CD14-positive monocyte (primary cell): ENCODE results near the gene CD33. TPM values are rescaled to one million over a fixed set of nuclear protein-coding genes. Genes with fewer than 3 reads are reported as not detected.

ENCODE experiments used
- DNase-seq, 3 donors: peaks; one replicate each; pipeline ENCODE4 v3.0.0-alpha.2; 2011 to 2022
- H2AFZ ChIP-seq: 2 replicates; pipeline ENCODE4 v1.6.0; 2012; ENCODE audit warnings: mild to moderate bottlenecking, low read depth, low read length, inconsistent platforms; ENCODE audit not compliant: insufficient read depth, poor library complexity, severe bottlenecking
- H3K27ac ChIP-seq, 2 donors: 1 replicate in 1 of 2; 2 replicates in 1 of 2; pipeline ENCODE4 v1.5.1; 2012 to 2013; ENCODE audit warnings: low read length in 2 of 2, control low read depth in 1 of 2, inconsistent platforms in 1 of 2, low read depth in 1 of 2, mild to moderate bottlenecking in 1 of 2
- H3K27me3 ChIP-seq, 2 donors: one replicate each; pipeline versions ENCODE4 v1.6.0 to v1.6.1; 2011 to 2013; ENCODE audit warnings: low read length in 2 of 2; ENCODE audit not compliant: control insufficient read depth in 2 of 2, insufficient read depth in 2 of 2
- H3K36me3 ChIP-seq, 2 donors: replicated peaks in 1 of 2; 1 replicate in 1 of 2; 2 replicates in 1 of 2; pipeline versions ENCODE4 v1.5.1 to v1.6.1; 2012 to 2013; ENCODE audit warnings: low read length in 2 of 2, control low read depth in 1 of 2, inconsistent platforms in 1 of 2, mild to moderate bottlenecking in 1 of 2; ENCODE audit not compliant: insufficient read depth in 2 of 2, control insufficient read depth in 1 of 2
- H3K4me1 ChIP-seq, 2 donors: 1 replicate in 1 of 2; 2 replicates in 1 of 2; pipeline versions ENCODE4 v1.5.1 to v1.6.1; 2012 to 2013; ENCODE audit warnings: low read length in 2 of 2, control low read depth in 1 of 2, inconsistent platforms in 1 of 2, mild to moderate bottlenecking in 1 of 2, moderate library complexity in 1 of 2; ENCODE audit not compliant: insufficient read depth in 2 of 2, control insufficient read depth in 1 of 2
- H3K4me2 ChIP-seq: replicated peaks from 2 replicates; pipeline ENCODE3; 2012; ENCODE audit warnings: low read length, moderate library complexity, mild to moderate bottlenecking; ENCODE audit not compliant: poor library complexity, severe bottlenecking; ENCODE audit errors: extremely low read depth
- H3K4me3 ChIP-seq, 3 experiments: fragments of 200-600 bp in 1 of 3; sonication (generic) in 1 of 3; replicated peaks in 1 of 3; 1 replicate in 2 of 3; 2 replicates in 1 of 3; pipeline ENCODE4 v1.5.1; 2011 to 2013; ENCODE audit warnings: low read length in 3 of 3, mild to moderate bottlenecking in 3 of 3, control low read depth in 2 of 3, low read depth in 2 of 3, inconsistent platforms in 1 of 3, moderate library complexity in 1 of 3
- H3K79me2 ChIP-seq: 2 replicates; pipeline ENCODE4 v1.6.0; 2012; ENCODE audit warnings: mild to moderate bottlenecking, control low read depth, inconsistent platforms, low read length, moderate library complexity; ENCODE audit not compliant: insufficient read depth
- H3K9ac ChIP-seq: 2 replicates; pipeline ENCODE4 v1.6.0; 2017; ENCODE audit warnings: low read length, mild to moderate bottlenecking; ENCODE audit not compliant: insufficient read depth, poor library complexity, severe bottlenecking
- H3K9me3 ChIP-seq, 2 donors: replicated peaks in 1 of 2; 1 replicate in 1 of 2; 2 replicates in 1 of 2; pipeline versions ENCODE4 v1.5.1 to v1.6.1; 2012 to 2013; ENCODE audit warnings: low read length in 2 of 2, control low read depth in 1 of 2; ENCODE audit not compliant: control insufficient read depth in 1 of 2, insufficient read depth in 1 of 2
- H4K20me1 ChIP-seq: 2 replicates; pipeline ENCODE4 v1.6.0; 2012; ENCODE audit warnings: mild to moderate bottlenecking, low read length, control low read depth, moderate library complexity; ENCODE audit not compliant: insufficient read depth
- H3K27ac Mint-ChIP-seq, 7 donors: one replicate each; pipeline ENCODE4 v1.8.0; 2020; ENCODE audit warnings: mild to moderate bottlenecking in 7 of 7, mixed read lengths in 7 of 7, moderate library complexity in 6 of 7, inconsistent platforms in 2 of 7
- H3K27me3 Mint-ChIP-seq, 3 donors: one replicate each; pipeline ENCODE4 v1.8.0; 2021 to 2022; ENCODE audit warnings: low read depth in 3 of 3, mild to moderate bottlenecking in 3 of 3, mixed read lengths in 3 of 3, moderate library complexity in 3 of 3, inconsistent platforms in 1 of 3
- H3K36me3 Mint-ChIP-seq, 2 donors: one replicate each; pipeline ENCODE4 v1.8.0; 2020; ENCODE audit warnings: mixed read lengths in 2 of 2, inconsistent platforms in 1 of 2, mild to moderate bottlenecking in 1 of 2
- H3K4me1 Mint-ChIP-seq: one replicate; pipeline ENCODE4 v1.8.0; 2020; ENCODE audit warnings: mild to moderate bottlenecking, mixed read lengths
- H3K4me3 Mint-ChIP-seq, 2 donors: one replicate each; pipeline ENCODE4 v1.8.0; 2020; ENCODE audit warnings: mild to moderate bottlenecking in 2 of 2, mixed read lengths in 2 of 2, moderate library complexity in 1 of 2
- H3K9me3 Mint-ChIP-seq, 7 donors: one replicate each; pipeline ENCODE4 v1.8.0; 2020 to 2022; ENCODE audit warnings: mixed read lengths in 7 of 7, mild to moderate bottlenecking in 6 of 7, moderate library complexity in 6 of 7, inconsistent platforms in 2 of 7
- WGBS: methylation state at CpG from one replicate; pipeline ENCODE4 v1.1.5; 2013; ENCODE audit warnings: missing lambda C conversion rate; ENCODE audit not compliant: insufficient coverage; 5-methylcytosine and 5-hydroxymethylcytosine counted together
- intact Hi-C, 2 donors: fragments of 100-400 bp; cut with micrococcal nuclease; formaldehyde crosslinking; loops; one replicate each; pipeline versions ENCODE4 v1.15.0 to v1.15.1; 2023
- polyA plus RNA-seq, 3 donors: library from polyadenylated mRNA; depleted of rRNA in 1 of 3; unstranded in 2 of 3; stranded (reverse) in 1 of 3; fragments of 300-500 nt in 2 of 3; fragments of >200 nt in 1 of 3; fragmentation: Illumina TruSeq in 2 of 3; gene quantifications; 1 replicate in 2 of 3; 2 replicates in 1 of 3; pipeline ENCODE4 v1.2.3, GENCODE V29; 2012 to 2021
- TF ChIP-seq, protein P1 (sequence below): fragments of 200-600 bp; IDR thresholded peaks from one replicate; pipeline ENCODE4 v1.8.0; 2022; ENCODE audit warnings: antibody characterized with exemption, mild to moderate bottlenecking

Gene CD33
- polyA plus RNA-seq, 3 donors, result 229 to 360 (median 264) TPM

GRCh38 chr19:51256155-51256625 is 31.3 kb downstream of the CD33 start:
- no peak overlapping the region for H2AFZ ChIP-seq
- H3K36me3 Mint-ChIP-seq, result peaks cover under 1 to 3% of the 10 kb centered on the region in 2 donors

GRCh38 chr19:51257471-51257870 is 32.6 kb downstream of the CD33 start:
- Histone ChIP-seq H4K20me1 (no peaks in the 10 kb centered on the region), H2AFZ (no peak overlapping the region), H3K9ac (no peak overlapping the region), H3K36me3 (no peaks in the 10 kb centered on the region), H3K4me3 (no peak overlapping the region), H3K27ac (no peak overlapping the region), H3K27me3 (no peaks in the 10 kb centered on the region), H3K4me1 (peaks cover 12 to 29% of the 10 kb centered on the region in 2 donors), H3K4me2 (no peak overlapping the region), H3K9me3 (no peaks in the 10 kb centered on the region), H3K79me2 (no peaks in the 10 kb centered on the region)
- Mint-ChIP-seq H3K36me3 (no peaks in the 10 kb centered on the region), H3K27ac (peak overlapping the region in 1 of 7 donors; percentile 41), H3K4me3 (no peak overlapping the region), H3K4me1 (peaks cover 25% of the 10 kb centered on the region), H3K9me3 (peaks cover 0 to 2% (median 0%) of the 10 kb centered on the region in 7 donors), H3K27me3 (peaks cover 0 to 2% (median 1%) of the 10 kb centered on the region in 3 donors)
- intact Hi-C loops, result loop anchor here in 1 of 2 donors (10.0 kb wide), 1 partner anchor 53 kb away; no protein-coding TSS in a partner anchor
- TF ChIP-seq, protein P1, sequence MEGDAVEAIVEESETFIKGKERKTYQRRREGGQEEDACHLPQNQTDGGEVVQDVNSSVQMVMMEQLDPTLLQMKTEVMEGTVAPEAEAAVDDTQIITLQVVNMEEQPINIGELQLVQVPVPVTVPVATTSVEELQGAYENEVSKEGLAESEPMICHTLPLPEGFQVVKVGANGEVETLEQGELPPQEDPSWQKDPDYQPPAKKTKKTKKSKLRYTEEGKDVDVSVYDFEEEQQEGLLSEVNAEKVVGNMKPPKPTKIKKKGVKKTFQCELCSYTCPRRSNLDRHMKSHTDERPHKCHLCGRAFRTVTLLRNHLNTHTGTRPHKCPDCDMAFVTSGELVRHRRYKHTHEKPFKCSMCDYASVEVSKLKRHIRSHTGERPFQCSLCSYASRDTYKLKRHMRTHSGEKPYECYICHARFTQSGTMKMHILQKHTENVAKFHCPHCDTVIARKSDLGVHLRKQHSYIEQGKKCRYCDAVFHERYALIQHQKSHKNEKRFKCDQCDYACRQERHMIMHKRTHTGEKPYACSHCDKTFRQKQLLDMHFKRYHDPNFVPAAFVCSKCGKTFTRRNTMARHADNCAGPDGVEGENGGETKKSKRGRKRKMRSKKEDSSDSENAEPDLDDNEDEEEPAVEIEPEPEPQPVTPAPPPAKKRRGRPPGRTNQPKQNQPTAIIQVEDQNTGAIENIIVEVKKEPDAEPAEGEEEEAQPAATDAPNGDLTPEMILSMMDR, result no peak
- no peak for DNase-seq
- WGBS, result 100% methylated on average over 1 of the region's 2 CpGs

More at GRCh38 chr19:51256155-51256625, 31.3 kb downstream of the CD33 start:
- Mint-ChIP-seq H3K4me3 (no peak overlapping the region), H3K9me3 (peaks cover 0 to 1% (median 0%) of the 10 kb centered on the region in 7 donors), H3K4me1 (peaks cover 28% of the 10 kb centered on the region), H3K27ac (no peak overlapping the region), H3K27me3 (peaks cover 0 to 2% (median 0%) of the 10 kb centered on the region in 3 donors)
- no peak for DNase-seq
- Histone ChIP-seq H3K9ac (no peak overlapping the region), H3K4me3 (no peak overlapping the region), H3K27me3 (no peaks in the 10 kb centered on the region), H3K79me2 (no peaks in the 10 kb centered on the region), H4K20me1 (no peaks in the 10 kb centered on the region), H3K4me1 (peaks cover 12 to 30% of the 10 kb centered on the region in 2 donors), H3K27ac (no peak overlapping the region), H3K36me3 (no peaks in the 10 kb centered on the region), H3K4me2 (no peak overlapping the region), H3K9me3 (peaks cover 0 to under 1% of the 10 kb centered on the region in 2 donors)
- TF ChIP-seq, protein P1, result no peak
- intact Hi-C loops, result loop anchor here in 1 of 2 donors (10.0 kb wide), 1 partner anchor 51 kb away; no protein-coding TSS in a partner anchor
- WGBS, result 75% methylated on average over 1 of the region's 2 CpGs
